Progenitor cell of endocrine pancreas (in vitro differentiated cells): ENCODE results near the gene DPEP2. TPM values are rescaled to one million over a fixed set of nuclear protein-coding genes. Genes with fewer than 3 reads are reported as not detected.
"Not testable (repeated sequence)": the region's sequence is repeated elsewhere in the genome, so short reads cannot be mapped to it uniquely, and the experiment has no call there.

Source experiments
- DNase-seq: peaks from one replicate; pipeline ENCODE4 v3.0.0; 2021; ENCODE audit warnings: low spot score; ENCODE audit not compliant: unreplicated experiment
- H3K27ac Mint-ChIP-seq: 2 replicates; pipeline ENCODE4 v1.8.0; 2021; ENCODE audit warnings: mild to moderate bottlenecking, moderate library complexity, mixed read lengths
- H3K27me3 Mint-ChIP-seq: 2 replicates; pipeline ENCODE4 v1.8.0; 2021; ENCODE audit warnings: mixed read lengths
- H3K36me3 Mint-ChIP-seq: 2 replicates; pipeline ENCODE4 v1.8.0; 2022; ENCODE audit warnings: mixed read lengths; ENCODE audit not compliant: insufficient read depth
- H3K4me1 Mint-ChIP-seq: 2 replicates; pipeline ENCODE4 v1.8.0; 2021; ENCODE audit warnings: low read depth, mixed read lengths
- H3K4me3 Mint-ChIP-seq: 2 replicates; pipeline ENCODE4 v1.8.0; 2021; ENCODE audit warnings: low read depth, mild to moderate bottlenecking, moderate library complexity, mixed read lengths
- H3K9me3 Mint-ChIP-seq: 2 replicates; pipeline ENCODE4 v1.8.0; 2021; ENCODE audit warnings: low read depth, mixed read lengths
- long read RNA-seq: library from polyadenylated mRNA; unstranded; transcript quantifications from one replicate; pipeline ENCODE4 v2.0.0, GENCODE V29; 2020
- total RNA-seq: library from RNA; stranded (reverse); gene quantifications from 2 replicates; pipeline ENCODE4 v1.2.1, GENCODE V29; 2021
- TF ChIP-seq, protein P1 (sequence below): fragments of 200-600 bp; sonication (generic); IDR thresholded peaks from one replicate; pipeline ENCODE4 v1.5.0; 2021; ENCODE audit warnings: antibody characterized with exemption, mild to moderate bottlenecking; ENCODE audit not compliant: unreplicated experiment

Gene DPEP2, protein sequence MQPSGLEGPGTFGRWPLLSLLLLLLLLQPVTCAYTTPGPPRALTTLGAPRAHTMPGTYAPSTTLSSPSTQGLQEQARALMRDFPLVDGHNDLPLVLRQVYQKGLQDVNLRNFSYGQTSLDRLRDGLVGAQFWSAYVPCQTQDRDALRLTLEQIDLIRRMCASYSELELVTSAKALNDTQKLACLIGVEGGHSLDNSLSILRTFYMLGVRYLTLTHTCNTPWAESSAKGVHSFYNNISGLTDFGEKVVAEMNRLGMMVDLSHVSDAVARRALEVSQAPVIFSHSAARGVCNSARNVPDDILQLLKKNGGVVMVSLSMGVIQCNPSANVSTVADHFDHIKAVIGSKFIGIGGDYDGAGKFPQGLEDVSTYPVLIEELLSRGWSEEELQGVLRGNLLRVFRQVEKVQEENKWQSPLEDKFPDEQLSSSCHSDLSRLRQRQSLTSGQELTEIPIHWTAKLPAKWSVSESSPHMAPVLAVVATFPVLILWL
- total RNA-seq = not detected in 2 replicates
- long read RNA-seq = 0 reads

DNA sequence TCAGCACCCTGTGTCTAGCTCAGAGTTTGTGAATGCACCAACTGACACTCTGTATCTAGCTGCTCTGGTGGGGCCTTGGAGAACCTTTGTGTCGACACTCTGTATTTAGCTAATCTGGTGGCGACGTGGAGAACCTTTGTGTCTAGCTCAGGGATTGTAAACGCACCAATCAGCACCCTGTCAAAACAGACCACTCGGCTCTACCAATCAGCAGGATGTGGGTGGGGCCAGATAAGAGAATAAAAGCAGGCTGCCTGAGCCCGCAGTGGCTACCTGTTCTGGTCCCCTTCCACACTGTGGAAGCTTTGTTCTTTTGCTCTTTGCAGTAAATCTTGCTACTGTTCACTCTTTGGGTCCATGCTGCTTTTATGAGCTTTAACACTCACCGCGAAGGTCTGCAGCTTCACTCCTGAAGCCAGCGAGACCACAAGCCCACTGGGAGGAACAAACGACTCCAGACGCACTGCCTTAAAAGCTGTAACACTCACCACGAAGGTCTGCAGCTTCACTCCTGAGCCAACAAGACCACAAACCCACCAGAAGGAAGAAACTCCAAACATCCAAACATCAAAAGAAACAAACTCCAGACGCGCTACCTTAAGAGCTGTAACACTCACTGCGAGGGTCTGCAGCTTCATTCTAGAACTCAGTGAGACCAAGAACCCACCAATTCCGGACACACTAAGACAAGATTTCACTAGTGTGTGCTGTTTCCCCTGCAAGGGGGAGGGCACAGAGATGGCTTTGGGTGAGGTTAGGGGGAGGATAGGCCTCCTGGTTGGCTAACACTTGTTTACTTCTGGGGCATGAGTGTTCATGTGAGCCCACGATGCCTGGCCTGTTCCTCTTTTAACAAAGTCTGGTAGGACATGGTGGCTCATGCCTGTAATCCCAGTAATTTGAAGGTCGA, at the start of gene DPEP2:
TSS of gene DPEP2 (minus strand) at position 706 of the 910 bp plus-strand sequence. CDS start 6,272 bp downstream, outside the sequence.
- H3K4me3 Mint-ChIP-seq, DNase-seq, H3K4me1 Mint-ChIP-seq, H3K9me3 Mint-ChIP-seq, H3K36me3 Mint-ChIP-seq, H3K27ac Mint-ChIP-seq, H3K27me3 Mint-ChIP-seq: not testable (repeated sequence)

DNA sequence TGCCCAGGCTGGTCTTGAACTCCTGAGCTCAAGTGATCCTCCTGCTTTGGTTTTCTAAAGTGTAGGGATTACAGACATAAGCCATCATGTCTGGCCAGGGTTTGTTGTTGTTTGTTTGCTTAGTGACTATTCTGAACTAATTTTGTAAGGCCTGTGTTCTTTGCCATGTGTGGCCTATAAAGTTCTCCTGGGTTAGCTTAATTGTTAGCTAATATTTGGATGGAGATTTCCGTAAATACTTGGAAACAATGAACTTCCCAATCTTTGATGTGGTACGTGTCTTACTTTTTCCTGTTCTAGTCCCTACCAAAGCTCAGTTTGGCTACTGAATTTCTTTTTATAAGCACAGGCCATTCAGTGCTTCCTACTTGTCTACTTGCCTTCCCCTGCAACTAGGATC, 48.7 kb upstream of the DPEP2 start:
- TF ChIP-seq, protein P1, sequence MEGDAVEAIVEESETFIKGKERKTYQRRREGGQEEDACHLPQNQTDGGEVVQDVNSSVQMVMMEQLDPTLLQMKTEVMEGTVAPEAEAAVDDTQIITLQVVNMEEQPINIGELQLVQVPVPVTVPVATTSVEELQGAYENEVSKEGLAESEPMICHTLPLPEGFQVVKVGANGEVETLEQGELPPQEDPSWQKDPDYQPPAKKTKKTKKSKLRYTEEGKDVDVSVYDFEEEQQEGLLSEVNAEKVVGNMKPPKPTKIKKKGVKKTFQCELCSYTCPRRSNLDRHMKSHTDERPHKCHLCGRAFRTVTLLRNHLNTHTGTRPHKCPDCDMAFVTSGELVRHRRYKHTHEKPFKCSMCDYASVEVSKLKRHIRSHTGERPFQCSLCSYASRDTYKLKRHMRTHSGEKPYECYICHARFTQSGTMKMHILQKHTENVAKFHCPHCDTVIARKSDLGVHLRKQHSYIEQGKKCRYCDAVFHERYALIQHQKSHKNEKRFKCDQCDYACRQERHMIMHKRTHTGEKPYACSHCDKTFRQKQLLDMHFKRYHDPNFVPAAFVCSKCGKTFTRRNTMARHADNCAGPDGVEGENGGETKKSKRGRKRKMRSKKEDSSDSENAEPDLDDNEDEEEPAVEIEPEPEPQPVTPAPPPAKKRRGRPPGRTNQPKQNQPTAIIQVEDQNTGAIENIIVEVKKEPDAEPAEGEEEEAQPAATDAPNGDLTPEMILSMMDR = no peak
- Mint-ChIP-seq H3K27me3 (no peaks in the 10 kb centered on the region), H3K9me3 (no peaks in the 10 kb centered on the region), H3K36me3 (peaks cover 3% of the 10 kb centered on the region), H3K4me3 (no peak overlapping the region), H3K4me1 (no peaks in the 10 kb centered on the region), H3K27ac (no peak overlapping the region)
- DNase-seq = no peak

DNA sequence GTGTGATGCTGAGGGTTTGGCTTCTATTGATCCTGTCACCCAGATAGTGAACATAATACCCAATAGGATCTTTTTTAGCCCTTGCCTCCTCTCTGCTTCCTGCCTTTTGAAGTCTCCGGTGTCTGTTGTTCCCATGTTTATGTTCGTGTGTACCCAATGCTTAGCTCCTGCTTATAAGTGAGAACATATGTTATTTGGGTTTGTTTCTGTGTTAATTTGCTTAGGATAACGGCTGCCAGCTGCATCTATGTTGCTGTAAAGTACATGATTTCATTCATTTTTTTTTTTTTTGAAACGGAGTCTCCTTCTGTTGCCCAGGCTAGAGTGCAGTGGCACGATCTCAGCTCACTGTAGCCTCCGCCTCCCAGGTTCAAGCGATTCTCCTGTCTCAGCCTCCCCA, 46.8 kb upstream of the DPEP2 start:
- DNase-seq = no peak
- TF ChIP-seq, protein P1 = no peak
- Mint-ChIP-seq H3K4me1 (no peaks in the 10 kb centered on the region), H3K27ac (no peak overlapping the region), H3K27me3 (no peaks in the 10 kb centered on the region), H3K4me3 (no peak overlapping the region), H3K36me3 (peaks cover 3% of the 10 kb centered on the region), H3K9me3 (no peaks in the 10 kb centered on the region)

DNA sequence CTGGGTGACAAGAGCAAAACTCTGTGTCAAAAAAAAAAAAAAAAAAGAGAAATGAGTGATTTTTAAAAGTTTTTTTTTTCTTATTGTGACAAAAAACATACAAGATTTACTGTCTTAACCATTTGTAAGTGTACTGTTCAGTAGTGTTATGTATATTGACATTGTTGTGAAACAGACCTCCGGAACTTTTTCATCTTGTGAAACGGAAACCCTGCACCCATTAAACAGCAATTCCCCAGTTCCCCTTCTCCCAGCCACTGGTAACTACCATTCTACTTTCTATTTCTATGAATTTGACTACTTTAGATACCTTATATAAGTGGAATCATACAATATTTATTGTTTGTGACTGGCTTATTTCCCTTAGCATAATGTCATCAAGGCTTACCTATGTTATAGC, 42.5 kb upstream of the DPEP2 start:
- no peak overlapping the region for H3K4me3 Mint-ChIP-seq
- no peaks in the 10 kb centered on the region for H3K4me1 Mint-ChIP-seq
- H3K36me3 Mint-ChIP-seq = peaks cover 8% of the 10 kb centered on the region
- H3K27me3 Mint-ChIP-seq = no peaks in the 10 kb centered on the region
- TF ChIP-seq, protein P1 = no peak
- no peak for DNase-seq
- H3K9me3 Mint-ChIP-seq = no peaks in the 10 kb centered on the region
- no peak overlapping the region for H3K27ac Mint-ChIP-seq

DNA sequence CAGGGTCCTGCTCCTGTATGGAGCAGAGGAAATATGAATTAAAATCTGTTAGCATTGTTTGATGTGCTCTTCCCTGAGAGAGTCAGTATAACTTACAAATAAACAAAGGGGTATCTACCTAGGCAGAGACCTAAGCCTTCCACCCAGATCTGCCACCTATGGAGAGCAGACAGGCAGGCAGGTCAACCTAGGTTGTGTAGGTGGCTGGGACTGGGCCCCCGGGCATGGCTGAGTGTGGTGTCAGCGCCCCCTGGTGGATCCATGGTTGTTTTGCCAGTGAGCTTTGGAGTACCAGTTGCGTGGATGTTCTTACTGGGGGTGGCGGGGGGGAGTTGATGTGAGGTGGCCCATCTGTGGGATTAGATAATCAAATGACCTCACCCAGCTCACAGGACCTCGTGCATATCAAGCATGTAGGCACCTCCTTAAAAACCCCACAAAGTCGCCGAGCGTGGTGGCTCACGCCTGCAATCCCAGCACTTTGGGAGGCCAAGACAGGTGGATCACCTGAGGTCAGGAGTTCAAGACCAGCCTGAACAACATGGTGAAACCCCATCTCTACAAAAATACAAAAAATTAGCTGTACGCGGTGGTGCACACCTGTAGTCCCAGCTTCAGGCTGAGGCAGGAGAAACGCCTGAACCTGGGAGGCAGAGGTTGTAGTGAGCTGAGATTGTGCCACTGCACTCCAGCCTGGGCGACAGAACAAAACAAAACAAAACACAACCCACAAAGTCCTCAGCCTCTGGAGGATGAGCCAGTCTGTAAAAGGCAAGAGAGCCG, 41.4 kb upstream of the DPEP2 start:
- H3K9me3 Mint-ChIP-seq = no peaks in the 10 kb centered on the region
- H3K4me1 Mint-ChIP-seq = no peaks in the 10 kb centered on the region
- H3K27me3 Mint-ChIP-seq = no peaks in the 10 kb centered on the region
- H3K27ac Mint-ChIP-seq = peak overlapping the region; percentile 43
- TF ChIP-seq, protein P1 = peak; percentile 84
- no peak overlapping the region for H3K4me3 Mint-ChIP-seq
- peak; percentile 77 for DNase-seq
- H3K36me3 Mint-ChIP-seq = peaks cover 8% of the 10 kb centered on the region
